GM19324 (cell line): ENCODE results near the gene CLDN7.

Source experiments
- ATAC-seq: cut with Tn5 transposase; IDR thresholded peaks from one replicate; pipeline ENCODE4 v1.9.1; 2021; ENCODE audit warnings: mild to moderate bottlenecking, moderate library complexity; ENCODE audit not compliant: unreplicated experiment, low FRiP score

The CLDN7 gene

DNA sequence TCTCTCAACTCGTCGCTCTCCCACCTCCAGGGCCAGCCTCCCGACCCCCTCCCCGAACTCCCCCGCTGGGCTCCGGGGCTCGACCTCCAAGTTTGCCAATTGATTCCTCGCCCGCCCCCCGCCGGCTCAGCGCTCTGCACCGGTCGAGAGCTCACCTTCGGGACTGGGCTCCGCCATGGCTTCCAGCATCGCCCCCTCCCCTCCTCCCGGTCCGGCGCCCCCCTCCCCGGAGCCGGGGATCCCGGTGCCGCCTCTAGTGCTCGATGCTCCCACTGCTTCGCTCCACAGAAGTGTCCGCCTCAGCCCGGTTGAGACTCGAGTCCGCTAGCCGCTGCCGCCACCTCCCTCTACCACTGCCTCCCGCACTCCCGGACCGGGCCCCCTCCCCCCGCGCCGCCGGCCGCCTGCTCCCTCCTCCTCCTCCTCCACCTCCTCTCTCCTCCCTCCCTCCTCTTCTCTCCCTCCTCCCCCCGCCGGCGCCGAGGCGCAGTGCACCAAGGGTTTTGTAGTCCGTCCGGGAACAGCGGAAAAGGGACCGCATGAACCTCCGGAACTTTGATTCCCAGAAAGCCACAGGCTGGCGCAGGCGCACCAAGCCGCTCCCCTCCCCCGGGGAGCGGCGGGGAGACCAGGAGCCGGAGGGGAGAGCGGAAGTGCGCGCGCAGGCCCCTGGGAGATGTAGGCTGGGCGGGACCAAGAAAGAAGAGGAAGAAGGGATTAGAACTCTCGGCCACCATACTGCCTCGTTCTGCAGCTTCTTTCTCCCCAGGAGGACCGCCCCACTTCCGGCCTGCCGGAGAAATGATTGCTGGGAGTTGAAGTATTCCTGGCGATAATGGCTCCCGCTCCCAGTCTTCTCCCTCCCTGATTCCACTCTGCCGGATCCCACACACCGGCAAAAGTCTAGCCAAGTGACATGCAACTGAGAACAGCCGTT is 22.9 kb downstream of the CLDN7 start, which contains the start of gene PHF23:
TSS of gene PHF23 (minus strand) at position 367 of the 937 bp plus-strand sequence. CDS start at position 189, 178 bp downstream.
- ATAC-seq = peak; percentile 66

- no peak for ATAC-seq
These were observed 23.7 kb downstream of the CLDN7 start for GRCh38 chr17:7238420-7239090.

GRCh38 chr17:7237761-7238419 is 24.4 kb downstream of the CLDN7 start:
- no peak for ATAC-seq

DNA sequence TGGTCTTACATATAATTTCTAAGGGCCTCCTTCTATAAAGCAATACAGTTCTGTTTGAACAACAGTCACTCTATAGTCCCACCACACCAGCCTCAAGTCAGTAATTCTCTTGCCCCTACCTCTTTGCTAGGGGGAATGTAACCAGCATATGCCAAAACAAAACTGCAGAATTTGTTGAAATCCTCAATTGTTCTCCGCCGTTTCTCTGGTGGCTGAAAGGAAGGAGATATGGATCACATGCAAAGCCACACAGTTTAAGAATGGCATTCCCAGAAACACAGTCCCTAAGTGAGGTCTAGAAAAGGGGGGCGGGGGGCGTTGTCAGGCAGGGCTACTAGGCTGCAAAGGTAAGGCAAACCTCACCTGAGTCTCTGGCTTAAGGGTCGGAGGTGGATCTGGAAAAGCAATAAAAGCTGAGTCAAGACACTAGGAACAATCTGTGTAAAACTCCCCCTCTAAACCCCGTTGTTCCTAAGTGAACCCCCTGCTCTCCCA is 25.0 kb downstream of the CLDN7 start:
- ATAC-seq = no peak

DNA sequence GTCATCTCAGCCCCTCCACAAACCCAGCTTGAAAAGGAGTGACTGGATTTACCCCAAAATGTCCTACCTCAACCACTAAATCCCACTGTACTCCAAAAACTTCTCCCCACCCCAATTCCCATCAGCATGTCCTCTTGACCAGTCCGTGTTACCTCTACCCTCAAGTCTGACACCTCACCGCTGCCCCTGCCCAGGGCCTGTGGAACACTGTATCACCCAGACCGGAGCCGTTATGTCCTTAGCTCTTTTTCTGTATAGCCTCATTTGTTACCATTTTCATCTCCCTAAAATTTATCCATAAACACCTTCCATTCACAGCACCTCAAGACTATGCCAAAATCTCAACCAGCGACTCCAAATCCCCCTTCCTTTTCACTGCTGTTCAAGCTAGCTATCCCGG is 25.5 kb downstream of the CLDN7 start:
- no peak for ATAC-seq

DNA sequence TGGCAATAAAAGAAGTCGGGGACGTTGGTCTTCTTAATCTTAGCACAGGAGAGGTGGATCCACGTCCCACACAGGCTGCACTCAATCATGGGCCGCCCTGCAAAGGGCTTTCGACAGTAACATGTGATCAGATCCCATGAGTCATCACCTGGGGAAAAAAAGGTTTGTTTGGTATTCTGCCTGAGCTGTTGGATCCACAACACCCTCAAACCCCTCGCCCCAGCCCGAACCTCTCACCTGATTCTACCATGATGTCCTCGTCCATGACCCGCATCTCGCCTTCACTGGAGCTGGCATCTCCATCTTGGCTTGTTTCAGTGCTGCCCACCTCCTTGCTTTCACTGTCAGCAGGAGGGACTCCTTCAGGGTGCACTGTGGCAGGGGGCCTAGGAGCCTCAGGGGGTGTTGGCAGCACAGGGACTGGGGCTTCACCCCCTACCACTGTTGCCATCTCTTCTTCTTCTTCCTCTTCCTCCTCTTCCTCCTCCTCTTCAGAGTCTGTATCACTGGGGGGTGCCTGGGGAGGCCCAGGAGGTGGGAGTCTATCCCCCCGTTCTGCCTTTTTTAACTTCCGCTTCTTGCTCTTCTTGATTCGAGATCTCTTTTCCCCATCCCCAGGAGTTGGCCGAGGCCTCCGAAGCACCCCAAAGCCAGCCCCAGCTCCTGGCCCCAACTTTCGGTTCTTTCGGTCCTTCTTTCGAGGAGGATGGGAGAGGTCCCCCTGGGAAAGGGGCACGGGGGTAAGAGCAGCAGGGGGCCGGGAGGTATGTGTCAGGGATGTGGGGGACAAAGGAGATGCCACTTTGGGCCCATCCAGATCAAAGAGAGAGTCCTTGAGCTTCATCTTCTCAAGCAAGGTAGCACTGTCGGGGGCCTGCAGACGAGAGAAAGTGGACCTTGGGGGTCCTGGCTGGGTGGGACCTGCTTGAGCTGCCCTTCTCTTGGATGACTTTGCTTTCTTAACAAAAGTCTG is 26.3 kb downstream of the CLDN7 start:
- ATAC-seq = no peak

- peak; percentile 70 for ATAC-seq
These were observed 28.0 kb downstream of the CLDN7 start, which contains the start of gene DVL2 for GRCh38 chr17:7234083-7234951. TSS of gene DVL2 (minus strand) at chr17:7234517. CDS start at chr17:7234262, 255 bp downstream.

DNA sequence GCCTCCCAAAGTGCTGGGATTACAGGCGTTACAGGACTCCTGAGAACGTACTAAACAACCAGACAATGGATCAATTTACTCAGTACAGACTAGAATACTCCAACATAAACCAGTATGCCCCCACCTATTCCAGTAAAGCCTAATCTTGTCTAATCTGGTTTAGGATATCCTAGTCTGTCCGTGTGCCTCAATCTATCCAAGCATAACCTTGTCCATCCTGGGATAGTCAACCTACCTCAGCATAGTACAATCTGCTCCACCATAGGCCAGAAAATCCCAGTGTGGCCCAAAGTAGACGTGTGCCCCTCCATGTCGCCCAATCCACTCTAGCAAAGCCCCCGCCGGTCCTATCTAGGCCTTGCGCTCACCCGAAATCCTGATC is 28.6 kb downstream of the CLDN7 start:
- ATAC-seq = no peak

DNA sequence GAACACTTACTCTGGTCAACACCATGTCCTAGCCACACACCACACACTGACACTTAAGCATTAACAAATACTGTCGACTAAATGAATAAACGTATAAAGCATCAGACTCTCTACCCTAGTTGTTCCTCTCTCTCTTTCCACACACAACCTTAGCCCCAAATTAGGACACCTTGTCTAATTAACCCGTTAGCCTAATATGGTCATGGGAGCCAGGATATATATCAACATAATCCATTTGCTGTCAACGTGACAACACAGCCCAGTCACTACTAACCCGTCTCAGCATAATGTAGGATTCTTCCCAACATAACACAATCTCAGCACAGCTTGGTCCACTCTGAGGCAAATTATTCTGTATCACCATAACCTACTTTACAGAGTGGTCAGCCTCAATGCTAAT is 30.2 kb downstream of the CLDN7 start:
- ATAC-seq = no peak

DNA sequence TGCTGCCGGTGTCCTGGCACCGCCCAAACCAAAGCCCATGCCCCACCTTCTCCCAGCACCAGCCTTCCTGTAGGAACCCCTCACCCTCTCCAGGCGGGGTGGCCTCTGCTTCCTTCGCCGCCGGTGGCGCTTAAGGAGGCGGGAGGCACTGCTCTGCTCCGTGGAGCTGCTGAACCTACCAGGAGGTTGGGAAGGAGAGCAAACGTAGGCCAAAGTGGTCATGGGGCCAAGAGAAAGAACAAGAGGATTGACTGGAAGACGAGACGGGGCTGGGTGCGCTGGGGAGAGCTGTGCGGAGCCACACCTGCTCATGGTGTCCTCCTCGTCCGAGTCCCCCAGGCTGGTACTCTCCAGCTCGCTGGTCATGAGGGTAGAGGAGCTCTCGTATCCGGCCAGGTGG is 32.8 kb downstream of the CLDN7 start:
- ATAC-seq = no peak

- no peak for ATAC-seq
These were observed 33.4 kb downstream of the CLDN7 start for GRCh38 chr17:7228920-7229319.

DNA sequence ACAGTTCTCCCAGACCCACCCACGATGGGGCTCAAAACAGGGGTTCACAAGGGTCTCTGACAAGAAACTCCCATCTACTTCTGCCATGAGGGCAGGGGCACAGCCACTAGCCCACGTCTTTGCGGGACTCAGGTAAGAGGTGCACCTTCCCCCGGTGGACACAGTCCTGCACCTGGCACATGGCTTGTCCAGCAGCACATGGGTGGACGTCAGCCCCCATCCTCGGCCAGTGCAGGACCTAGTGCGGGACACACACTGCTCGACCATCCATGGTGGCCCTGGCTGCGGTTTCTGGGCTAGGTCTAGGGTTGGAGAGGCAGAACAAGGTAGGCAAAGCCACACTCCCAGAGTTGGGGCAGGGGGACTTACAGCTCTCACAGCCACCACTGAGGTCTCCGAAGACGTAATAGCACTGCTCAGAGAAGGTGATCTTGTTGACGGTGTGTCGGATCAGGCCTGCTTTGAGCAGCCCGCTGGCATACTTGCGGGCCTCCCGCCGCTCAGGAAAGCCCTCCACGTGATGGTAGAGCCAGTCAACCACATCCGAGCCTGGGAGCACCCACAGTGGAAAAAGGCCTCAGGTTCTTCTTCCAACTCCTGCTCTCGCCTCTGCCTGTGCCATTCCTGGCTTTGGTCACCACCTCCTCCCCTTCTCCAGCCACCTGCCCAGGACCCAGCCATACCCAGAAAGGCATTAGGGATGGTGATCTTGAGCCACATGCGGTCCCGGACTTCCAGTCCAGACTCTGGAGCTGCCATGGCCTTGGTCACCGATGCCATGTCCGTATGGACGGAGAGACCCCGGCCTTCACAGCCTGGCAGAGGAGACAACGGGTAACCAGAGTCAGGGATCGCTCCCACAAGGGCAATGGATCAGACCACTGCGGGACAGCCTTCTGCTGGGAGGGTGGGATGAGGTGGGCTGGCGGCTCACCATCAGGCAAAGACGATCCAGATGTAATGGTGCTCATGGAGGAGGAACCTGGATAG is 35.3 kb downstream of the CLDN7 start:
- ATAC-seq = no peak

- ATAC-seq = no peak
These were observed 36.5 kb downstream of the CLDN7 start for GRCh38 chr17:7225711-7226331.

GRCh38 chr17:7224661-7225111 is 37.6 kb downstream of the CLDN7 start:
- ATAC-seq = no peak

GRCh38 chr17:7224110-7224509 is 38.2 kb downstream of the CLDN7 start:
- ATAC-seq = no peak

GRCh38 chr17:7223375-7223774 is 38.9 kb downstream of the CLDN7 start:
- no peak for ATAC-seq

DNA sequence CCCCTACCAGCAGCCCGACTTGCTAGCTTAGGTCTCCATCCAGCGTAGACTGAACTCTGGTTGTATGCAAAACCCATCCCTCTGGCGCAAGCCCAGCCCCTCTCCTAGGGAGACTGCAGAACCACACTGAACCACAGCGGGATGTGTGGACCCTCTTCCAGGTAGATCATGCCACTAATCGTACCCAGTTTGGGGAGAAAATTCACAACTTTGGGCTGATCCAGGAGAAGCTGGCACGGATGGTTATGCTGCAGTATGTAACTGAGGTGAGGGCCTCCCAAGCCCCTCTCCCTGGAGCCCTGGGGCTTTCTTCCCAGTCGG is 39.3 kb downstream of the CLDN7 start:
- no peak for ATAC-seq
